GM10266 (cell line): Measurements from ENCODE around the gene FKBP11.

Experiments
- DNase-seq: peaks from one replicate; pipeline ENCODE4 v3.0.0; 2012; ENCODE audit errors: extremely low spot score
- TF ChIP-seq, protein P1 (sequence below): IDR thresholded peaks from 2 replicates; pipeline ENCODE4 v1.5.1; 2012; ENCODE audit warnings: mild to moderate bottlenecking, low read depth; ENCODE audit not compliant: control insufficient read depth, insufficient read depth; ENCODE audit errors: missing control alignments

The FKBP11 gene

DNA sequence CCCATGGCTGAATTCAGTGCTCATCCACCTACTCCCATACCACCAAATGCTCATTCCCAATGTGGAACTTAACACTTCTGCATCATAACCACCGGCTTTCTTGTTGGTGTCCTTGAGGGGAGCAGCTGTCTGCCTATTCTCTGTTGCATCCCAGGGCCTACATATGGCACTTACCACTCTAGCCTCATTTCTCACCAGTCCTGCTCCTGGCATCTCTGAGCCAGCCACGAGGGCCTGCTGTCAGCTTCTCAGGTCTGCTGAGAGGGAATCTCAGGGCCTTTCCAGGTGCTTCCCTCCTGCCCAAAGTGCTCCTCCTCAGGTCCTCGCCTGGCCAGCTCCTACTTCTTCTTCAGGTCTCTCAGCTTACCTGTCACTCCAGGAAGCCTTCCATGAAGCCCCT is 35.6 kb downstream of the FKBP11 start:
- no peak for DNase-seq
- TF ChIP-seq, protein P1, sequence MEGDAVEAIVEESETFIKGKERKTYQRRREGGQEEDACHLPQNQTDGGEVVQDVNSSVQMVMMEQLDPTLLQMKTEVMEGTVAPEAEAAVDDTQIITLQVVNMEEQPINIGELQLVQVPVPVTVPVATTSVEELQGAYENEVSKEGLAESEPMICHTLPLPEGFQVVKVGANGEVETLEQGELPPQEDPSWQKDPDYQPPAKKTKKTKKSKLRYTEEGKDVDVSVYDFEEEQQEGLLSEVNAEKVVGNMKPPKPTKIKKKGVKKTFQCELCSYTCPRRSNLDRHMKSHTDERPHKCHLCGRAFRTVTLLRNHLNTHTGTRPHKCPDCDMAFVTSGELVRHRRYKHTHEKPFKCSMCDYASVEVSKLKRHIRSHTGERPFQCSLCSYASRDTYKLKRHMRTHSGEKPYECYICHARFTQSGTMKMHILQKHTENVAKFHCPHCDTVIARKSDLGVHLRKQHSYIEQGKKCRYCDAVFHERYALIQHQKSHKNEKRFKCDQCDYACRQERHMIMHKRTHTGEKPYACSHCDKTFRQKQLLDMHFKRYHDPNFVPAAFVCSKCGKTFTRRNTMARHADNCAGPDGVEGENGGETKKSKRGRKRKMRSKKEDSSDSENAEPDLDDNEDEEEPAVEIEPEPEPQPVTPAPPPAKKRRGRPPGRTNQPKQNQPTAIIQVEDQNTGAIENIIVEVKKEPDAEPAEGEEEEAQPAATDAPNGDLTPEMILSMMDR = no peak

DNA sequence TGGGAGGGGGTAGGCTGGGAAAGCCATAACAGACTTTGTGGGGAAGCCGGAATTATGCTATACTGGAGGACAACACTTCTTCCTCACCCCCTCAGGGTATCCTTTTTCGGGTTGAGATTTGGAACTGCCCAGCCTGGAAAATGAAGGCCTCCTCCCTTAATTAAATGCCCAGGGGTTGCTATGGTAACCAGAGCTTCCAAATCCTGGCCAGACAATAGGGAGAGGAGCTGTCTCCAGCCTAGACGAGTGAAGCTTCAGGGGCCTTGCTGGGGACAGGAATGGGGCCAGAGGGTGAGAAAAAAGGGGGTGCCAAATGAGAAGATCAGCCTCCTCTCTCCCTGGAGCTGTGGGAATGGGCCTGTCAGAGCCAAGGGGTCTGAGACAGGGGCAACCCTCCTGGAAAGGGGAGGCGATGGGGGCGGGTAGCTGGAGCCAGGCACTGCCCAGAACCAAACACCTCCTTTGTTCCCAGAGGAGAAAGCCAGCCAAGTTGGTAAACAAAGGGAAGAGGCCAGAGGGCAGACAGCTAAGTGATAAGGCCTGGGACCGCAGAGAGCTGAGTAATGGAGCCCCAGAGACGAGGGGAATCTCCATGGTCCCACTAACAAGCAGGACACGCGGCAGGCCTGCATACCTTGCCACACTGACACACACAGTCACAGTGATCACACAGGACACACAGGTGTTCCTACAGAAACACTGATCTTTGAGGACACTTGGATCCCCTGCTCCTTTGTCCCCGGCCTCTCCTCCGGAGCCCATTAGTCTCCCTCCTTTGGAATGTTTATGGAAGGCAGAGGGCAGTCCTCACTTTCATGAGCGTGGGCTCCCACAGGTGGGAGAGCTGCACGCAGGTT is 41.8 kb downstream of the FKBP11 start:
- TF ChIP-seq, protein P1 = no peak
- DNase-seq = no peak

DNA sequence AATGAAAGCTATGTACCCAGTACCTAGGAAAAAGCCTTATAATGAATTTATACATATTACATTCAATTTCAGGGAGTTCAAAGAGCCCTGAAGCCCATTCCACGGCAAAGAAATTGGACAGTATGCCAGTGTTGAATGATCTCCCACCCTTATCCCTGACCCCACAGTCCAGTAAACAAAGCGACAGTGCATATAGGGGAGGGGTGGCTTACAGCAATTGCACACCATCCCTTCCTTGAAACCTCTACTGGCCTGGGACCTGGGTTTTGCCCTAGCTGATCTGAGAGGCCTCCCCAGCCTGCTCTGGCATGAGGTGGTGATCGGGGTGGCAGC is 42.4 kb downstream of the FKBP11 start:
- no peak for DNase-seq
- TF ChIP-seq, protein P1 = no peak

DNA sequence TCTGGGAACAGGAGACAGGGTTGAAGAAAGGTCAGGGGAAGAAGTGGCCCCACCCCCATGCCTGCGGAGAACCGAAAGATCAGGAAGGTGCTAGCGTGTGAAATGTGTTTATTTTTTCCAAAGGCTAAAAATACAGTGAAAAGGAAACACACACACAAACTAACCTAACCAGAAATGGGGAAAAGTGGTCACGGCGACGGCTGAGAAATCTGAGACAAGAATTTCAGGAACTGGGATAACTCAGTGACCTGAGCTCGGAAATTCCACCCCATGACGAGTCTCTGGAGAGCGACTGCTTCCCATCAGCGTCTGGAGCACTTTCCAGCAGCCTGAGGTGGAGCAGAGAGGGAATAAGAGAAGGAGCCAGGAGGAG is 43.0 kb downstream of the FKBP11 start:
- TF ChIP-seq, protein P1 = no peak
- DNase-seq = no peak

DNA sequence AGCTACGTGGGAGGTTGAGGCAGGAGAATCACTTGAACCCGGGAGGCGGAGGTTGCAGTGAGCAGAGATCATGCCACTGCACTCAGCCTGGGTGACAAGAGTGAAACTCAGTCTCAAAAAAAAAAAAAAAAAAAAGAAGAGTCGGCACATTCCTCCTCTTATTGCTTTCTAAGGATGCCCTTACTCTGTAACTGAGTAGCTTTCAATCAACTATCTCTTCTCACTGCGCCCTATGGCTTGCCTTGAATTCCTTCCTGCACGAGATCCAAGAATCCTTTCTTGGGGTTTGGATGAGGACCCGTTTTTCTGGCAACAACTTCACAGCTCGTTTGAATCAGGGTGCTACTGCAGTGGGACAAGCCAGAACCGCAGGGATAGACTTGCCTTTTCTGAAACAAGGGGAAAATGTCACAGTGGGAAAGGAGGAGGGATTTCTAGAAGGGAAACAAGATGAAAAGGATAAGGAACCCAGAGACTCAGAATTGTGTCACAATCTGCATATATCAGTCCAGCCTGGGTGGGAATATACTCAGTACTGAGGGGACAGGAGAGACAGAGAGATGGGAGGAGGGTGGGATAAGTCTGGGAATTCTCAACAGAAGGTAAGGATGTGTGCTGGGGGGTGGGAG is 43.5 kb downstream of the FKBP11 start:
- TF ChIP-seq, protein P1 = no peak
- DNase-seq = no peak

DNA sequence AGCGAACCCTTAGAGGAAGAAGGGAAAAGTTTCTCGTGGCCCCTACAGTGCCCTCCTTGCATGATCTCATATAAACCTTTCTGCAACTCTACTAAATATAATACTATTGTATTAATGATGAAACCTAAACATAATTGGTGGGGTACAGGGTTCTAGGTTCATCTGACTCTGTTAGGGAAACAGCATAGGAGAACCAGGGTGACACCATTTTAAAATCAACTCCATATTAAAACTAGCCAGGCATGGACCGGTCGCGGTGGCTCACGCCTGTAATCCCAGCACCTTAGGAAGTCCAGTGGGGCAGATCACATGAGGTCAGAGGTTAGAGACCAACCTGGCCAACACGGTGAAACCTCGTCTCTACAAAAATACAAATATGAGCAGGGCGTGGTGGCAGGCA is 44.6 kb downstream of the FKBP11 start:
- TF ChIP-seq, protein P1 = no peak
- no peak for DNase-seq

DNA sequence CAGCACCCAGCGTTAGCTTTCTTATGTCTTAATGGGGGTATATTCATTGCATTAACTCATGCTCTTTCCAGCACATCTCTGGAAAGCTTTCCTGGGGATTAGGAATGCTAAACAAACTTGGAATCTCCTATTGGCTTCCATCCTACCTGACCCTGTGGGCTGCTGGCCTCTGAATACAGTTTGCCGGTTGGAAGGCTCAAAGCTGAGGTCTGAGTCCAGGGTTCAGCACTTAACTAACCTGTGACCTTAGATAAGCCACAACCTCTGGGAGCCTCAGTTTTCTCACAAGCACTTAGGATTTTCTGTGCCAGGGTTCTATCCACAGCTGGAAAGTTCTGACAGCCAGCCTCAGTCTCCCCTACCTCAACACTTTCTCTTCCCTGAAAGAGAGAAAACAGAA is 46.7 kb downstream of the FKBP11 start:
- TF ChIP-seq, protein P1 = no peak
- no peak for DNase-seq
